ENCODE data around the gene NPFFR1.

GRCh38 chr10:70333268-70333667 lies 49.5 kb upstream of the NPFFR1 start:
- TF ChIP-seq CTCF (conservative IDR thresholded peaks at IDR 0.05; ENCODE audit: low read depth in 2 of 2): no peak
- TF ChIP-seq POLR2AphosphoS5 (IDR thresholded peaks at IDR 0.05; ENCODE audit: low read depth): no peak
- TF ChIP-seq JUNB (IDR thresholded peaks at IDR 0.05; ENCODE audit: unreplicated experiment): no peak
- TF ChIP-seq EZH2phosphoT487 (IDR thresholded peaks at IDR 0.05; ENCODE audit: unreplicated experiment): no peak
- no peak for TF ChIP-seq EZH2 (IDR thresholded peaks at IDR 0.05; ENCODE audit: low read depth, unreplicated experiment)
- no peak for TF ChIP-seq REST (IDR thresholded peaks at IDR 0.05; ENCODE audit: unreplicated experiment)
- TF ChIP-seq STAT1 (IDR thresholded peaks at IDR 0.05; ENCODE audit: unreplicated experiment): no peak
- no peak for TF ChIP-seq ETS1 (IDR thresholded peaks at IDR 0.05)
